Measurements from ENCODE around the gene GPR143. TPM values are rescaled to one million over a fixed set of nuclear protein-coding genes. Genes with fewer than 3 reads are reported as not detected.
"Not testable (repeated sequence)": the region's sequence is repeated elsewhere in the genome, so short reads cannot be mapped to it uniquely, and the experiment has no call there.

The GPR143 gene
- not detected for total RNA-seq

DNA sequence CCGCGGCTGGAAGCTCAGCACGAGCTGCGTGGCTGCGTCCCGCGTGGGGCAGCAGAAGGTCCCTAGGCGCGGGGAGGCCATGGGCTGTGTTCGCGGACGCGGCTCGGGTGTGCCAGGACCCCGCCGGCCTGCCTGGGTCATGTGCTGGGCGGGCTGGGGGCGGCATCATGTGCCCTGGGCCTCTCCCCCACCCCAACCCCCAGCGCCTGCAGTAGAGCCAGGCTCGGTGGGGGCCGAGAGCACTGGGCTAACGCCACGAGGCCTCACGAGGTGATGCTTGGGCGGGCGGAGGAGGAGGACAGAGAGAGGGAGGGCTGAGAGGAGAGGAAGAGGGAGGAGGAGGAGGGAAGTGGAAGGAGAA lies at the start of gene GPR143:
GPR143 (minus strand) TSS at position 111 of the 361 bp plus-strand sequence; CDS start at position 81, 30 bp downstream.
- no peak for DNase-seq
- H3K4me1 Mint-ChIP-seq = peaks cover 4% of the 10 kb centered on the region
- no peak within 1 kb of the TSS for H3K27ac Mint-ChIP-seq
- peaks cover 37% of the 10 kb centered on the region for H3K27me3 Mint-ChIP-seq
- H3K9me3 Mint-ChIP-seq = no peaks in the 10 kb centered on the region
- no peak within 1 kb of the TSS for H3K4me3 Mint-ChIP-seq
- H3K36me3 Mint-ChIP-seq = no peaks in the 10 kb centered on the region

- H3K36me3 Mint-ChIP-seq, H3K4me3 Mint-ChIP-seq, H3K9me3 Mint-ChIP-seq, DNase-seq, H3K27me3 Mint-ChIP-seq, H3K27ac Mint-ChIP-seq, H3K4me1 Mint-ChIP-seq: not testable (repeated sequence)
Measured at GRCh38 chrX:9811086-9811485, 45.4 kb upstream of the GPR143 start.

DNA sequence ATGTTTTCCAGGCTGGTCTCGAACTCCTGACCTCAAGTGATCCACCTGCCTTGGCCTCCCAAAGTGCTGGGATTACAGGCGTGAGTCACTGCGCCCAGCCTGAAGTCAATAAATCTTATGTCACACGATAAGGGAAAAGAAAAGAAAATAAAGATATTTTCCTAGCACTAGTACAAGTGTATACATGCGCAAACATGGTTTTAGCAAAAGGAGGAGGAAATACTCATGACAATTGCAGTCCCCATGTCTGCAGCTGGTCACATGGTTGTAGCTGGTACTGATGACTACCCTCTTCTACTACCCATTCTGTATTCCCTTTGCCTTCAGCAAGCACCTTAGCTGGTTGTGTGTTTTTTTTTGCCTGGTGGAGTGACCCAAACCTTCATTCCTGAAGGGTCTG lies 44.2 kb upstream of the GPR143 start:
- not testable (repeated sequence) for H3K4me1 Mint-ChIP-seq, H3K27me3 Mint-ChIP-seq, H3K9me3 Mint-ChIP-seq, H3K4me3 Mint-ChIP-seq, DNase-seq, H3K27ac Mint-ChIP-seq, H3K36me3 Mint-ChIP-seq

DNA sequence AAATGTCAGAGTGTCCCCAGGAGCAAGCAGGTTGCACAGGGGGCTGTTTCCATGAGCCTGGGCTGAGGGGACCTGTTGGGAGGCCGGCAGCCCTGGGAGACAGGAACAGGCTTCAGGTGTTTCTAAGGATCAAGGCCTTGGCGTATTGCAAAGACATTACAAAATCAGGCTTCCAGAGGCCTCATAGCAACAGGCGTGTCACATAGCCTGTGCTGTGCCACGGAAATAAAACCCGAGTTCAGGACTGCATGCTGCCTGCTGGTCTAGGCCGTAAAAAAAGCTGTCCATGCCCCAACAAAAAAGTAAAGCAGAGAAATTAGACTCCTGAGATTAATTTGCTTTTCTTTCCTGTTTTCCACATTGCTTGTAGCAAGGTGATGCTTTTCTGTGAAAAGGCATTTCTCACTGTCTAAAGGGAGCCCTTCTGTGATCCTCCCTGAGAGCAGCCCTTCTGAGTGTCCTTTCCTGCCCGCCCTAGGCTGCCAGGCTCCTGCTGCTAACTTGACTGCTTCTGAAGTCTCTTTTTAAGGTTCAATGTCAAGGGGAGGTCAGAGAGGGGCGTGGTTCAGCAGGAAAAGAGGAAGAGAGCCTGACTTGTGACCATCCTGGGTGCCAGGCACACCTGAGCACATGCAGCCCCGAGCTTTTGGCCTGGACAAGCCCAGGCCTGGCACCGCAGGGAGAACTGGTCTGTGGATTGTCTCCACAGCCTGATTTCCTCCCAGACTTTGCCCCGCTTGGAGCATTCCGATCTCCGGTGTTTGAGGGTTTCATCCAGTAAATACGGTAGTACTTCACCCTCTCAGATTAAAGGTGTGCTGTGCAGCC lies 41.9 kb upstream of the GPR143 start:
- Mint-ChIP-seq H3K9me3 (no peaks in the 10 kb centered on the region), H3K27ac (no peak overlapping the region), H3K27me3 (no peaks in the 10 kb centered on the region), H3K4me1 (no peaks in the 10 kb centered on the region), H3K36me3 (no peaks in the 10 kb centered on the region), H3K4me3 (no peak overlapping the region)
- DNase-seq = no peak

DNA sequence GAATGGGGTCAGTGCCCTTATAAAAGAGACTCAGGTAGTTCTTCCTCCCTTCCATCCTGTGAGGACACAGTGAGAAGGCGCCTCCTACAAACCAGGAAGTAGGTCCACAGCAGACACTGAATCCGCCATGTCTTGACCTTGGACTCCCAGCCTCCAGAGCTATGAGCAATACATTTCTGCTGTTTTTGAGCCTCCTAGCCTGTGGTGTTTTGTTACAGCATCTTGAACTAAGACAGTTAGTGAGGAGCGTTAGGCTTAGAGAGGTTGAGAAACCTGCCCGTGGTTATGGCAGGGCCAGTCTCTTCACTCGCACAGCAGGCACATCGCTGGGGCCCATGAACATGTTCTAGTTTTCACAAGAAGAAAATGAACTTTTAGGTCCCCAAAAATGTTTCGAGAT lies 40.3 kb upstream of the GPR143 start:
- H3K9me3 Mint-ChIP-seq = no peaks in the 10 kb centered on the region
- no peak overlapping the region for H3K4me3 Mint-ChIP-seq
- no peak overlapping the region for H3K27ac Mint-ChIP-seq
- H3K36me3 Mint-ChIP-seq = no peaks in the 10 kb centered on the region
- DNase-seq = no peak
- no peaks in the 10 kb centered on the region for H3K4me1 Mint-ChIP-seq
- no peaks in the 10 kb centered on the region for H3K27me3 Mint-ChIP-seq

DNA sequence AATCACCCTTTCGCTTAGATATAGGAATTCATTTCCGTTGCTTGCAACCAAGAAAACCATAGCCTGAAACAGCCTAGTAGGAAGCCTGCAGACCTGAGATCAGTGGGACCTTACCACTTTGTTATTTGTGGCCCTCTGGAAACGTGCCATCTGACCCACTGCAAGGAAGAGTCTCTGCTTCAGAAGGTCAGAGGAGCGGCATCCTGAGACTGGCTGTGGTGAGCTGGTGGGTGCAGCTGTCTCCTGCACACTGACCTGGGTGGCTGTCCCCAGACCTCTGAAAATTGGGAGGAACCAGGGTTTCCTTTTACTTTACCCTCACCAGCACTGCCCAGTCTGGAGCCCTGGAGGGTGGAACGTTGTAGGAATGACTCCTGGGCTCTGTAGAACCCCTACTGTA lies 38.8 kb upstream of the GPR143 start:
- Mint-ChIP-seq H3K9me3 (peaks cover 6% of the 10 kb centered on the region), H3K4me1 (no peaks in the 10 kb centered on the region), H3K4me3 (no peak overlapping the region), H3K27me3 (peaks cover 6% of the 10 kb centered on the region), H3K36me3 (peaks cover 2% of the 10 kb centered on the region), H3K27ac (no peak overlapping the region)
- DNase-seq = no peak

GRCh38 chrX:9802737-9803136 lies 37.1 kb upstream of the GPR143 start:
- H3K27me3 Mint-ChIP-seq = peaks cover 6% of the 10 kb centered on the region
- peaks cover 2% of the 10 kb centered on the region for H3K36me3 Mint-ChIP-seq
- H3K9me3 Mint-ChIP-seq = peaks cover 6% of the 10 kb centered on the region
- no peaks in the 10 kb centered on the region for H3K4me1 Mint-ChIP-seq
- H3K4me3 Mint-ChIP-seq = no peak overlapping the region
- DNase-seq = no peak
- H3K27ac Mint-ChIP-seq = no peak overlapping the region

DNA sequence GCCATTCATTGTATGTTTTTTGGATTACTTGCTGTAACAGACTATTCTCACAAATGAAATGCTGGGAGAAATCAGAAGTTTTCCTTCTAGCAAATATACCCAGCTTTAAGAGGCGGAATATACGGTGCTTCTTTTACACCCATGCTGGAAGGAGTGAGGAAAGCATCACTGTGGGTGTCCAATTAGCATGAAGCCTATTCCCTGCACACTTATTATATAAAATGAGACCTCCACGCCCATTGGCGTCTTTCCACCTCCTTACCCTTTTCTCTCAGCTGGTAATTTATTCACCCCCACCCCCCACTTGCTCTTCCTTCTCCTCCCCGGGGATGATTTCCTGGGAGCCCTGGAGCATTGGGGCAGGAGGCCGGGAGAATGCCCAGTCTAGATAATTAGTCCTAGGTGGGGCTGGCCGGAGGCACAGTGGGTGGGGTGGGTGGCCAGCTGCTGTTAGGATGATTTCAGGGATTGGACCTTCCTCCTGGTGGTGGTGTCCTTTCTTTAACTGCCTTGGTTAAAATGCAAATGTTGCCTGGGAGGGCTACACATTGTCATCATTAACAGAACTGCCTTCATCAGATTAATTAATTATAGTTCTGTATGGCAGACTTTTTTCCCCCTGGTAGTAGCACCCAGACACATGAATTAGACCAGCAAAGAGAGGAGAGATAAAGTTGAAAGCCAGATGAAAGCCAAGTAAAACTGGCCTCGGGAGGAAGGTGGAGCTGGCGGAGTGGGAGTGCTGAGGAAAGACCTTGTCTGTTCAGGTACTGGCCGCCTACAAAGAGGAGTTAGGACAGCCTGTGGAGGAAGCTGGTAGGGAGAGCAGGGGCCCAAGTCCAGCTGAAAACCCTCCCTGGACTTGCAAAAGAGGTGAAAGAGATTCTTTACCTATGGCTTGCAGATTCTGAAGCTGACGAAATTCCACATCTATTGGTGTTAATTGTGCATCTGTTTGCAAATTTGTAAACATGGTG lies 32.0 kb upstream of the GPR143 start:
- H3K9me3 Mint-ChIP-seq = peaks cover 12% of the 10 kb centered on the region
- no peak for DNase-seq
- H3K27me3 Mint-ChIP-seq = peaks cover 10% of the 10 kb centered on the region
- H3K27ac Mint-ChIP-seq = no peak overlapping the region
- no peaks in the 10 kb centered on the region for H3K4me1 Mint-ChIP-seq
- no peak overlapping the region for H3K4me3 Mint-ChIP-seq
- peaks cover 2% of the 10 kb centered on the region for H3K36me3 Mint-ChIP-seq

DNA sequence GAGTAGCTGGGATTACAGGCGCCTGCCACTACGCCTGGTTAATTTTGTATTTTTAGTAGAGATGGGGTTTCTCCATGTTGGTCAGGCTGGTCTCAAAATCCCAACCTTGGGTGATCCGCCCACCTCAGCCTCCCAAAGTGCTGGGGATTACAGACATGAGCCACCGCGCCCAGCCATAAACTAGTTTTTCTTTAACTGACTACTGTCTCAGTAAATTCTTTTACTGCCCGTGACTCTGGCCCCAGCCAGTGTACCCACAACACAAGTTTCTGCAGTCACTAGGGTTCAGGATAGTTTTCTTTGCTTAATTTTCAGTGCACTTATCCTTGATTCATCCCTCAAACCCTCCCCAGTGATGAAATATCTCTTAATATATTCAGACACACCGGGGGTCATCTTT lies 28.8 kb upstream of the GPR143 start:
- Mint-ChIP-seq H3K36me3 (no peaks in the 10 kb centered on the region), H3K9me3 (peaks cover 6% of the 10 kb centered on the region), H3K27me3 (peaks cover 4% of the 10 kb centered on the region), H3K4me1 (no peaks in the 10 kb centered on the region), H3K27ac (no peak overlapping the region), H3K4me3 (no peak overlapping the region)
- no peak for DNase-seq

- Mint-ChIP-seq H3K9me3 (peaks cover 6% of the 10 kb centered on the region), H3K27me3 (peaks cover 23% of the 10 kb centered on the region), H3K36me3 (no peaks in the 10 kb centered on the region), H3K27ac (no peak overlapping the region), H3K4me3 (no peak overlapping the region), H3K4me1 (no peaks in the 10 kb centered on the region)
- no peak for DNase-seq
Measured at GRCh38 chrX:9790866-9791265, 25.2 kb upstream of the GPR143 start.

- Mint-ChIP-seq H3K4me3 (no peak overlapping the region), H3K36me3 (no peaks in the 10 kb centered on the region), H3K27ac (no peak overlapping the region), H3K27me3 (peaks cover 26% of the 10 kb centered on the region), H3K4me1 (no peaks in the 10 kb centered on the region), H3K9me3 (no peaks in the 10 kb centered on the region)
- DNase-seq = no peak
Measured at GRCh38 chrX:9789555-9789954, 23.9 kb upstream of the GPR143 start.

- DNase-seq = no peak
- H3K27ac Mint-ChIP-seq = no peak overlapping the region
- no peaks in the 10 kb centered on the region for H3K36me3 Mint-ChIP-seq
- no peaks in the 10 kb centered on the region for H3K9me3 Mint-ChIP-seq
- peaks cover 33% of the 10 kb centered on the region for H3K27me3 Mint-ChIP-seq
- H3K4me1 Mint-ChIP-seq = no peaks in the 10 kb centered on the region
- no peak overlapping the region for H3K4me3 Mint-ChIP-seq
Measured at GRCh38 chrX:9788911-9789310, 23.3 kb upstream of the GPR143 start.

- peak overlapping the region; percentile 34 for H3K4me3 Mint-ChIP-seq
- H3K9me3 Mint-ChIP-seq = no peaks in the 10 kb centered on the region
- no peak overlapping the region for H3K27ac Mint-ChIP-seq
- no peak for DNase-seq
- peaks cover 37% of the 10 kb centered on the region for H3K27me3 Mint-ChIP-seq
- no peaks in the 10 kb centered on the region for H3K36me3 Mint-ChIP-seq
- no peaks in the 10 kb centered on the region for H3K4me1 Mint-ChIP-seq
Measured at GRCh38 chrX:9786798-9787635, 21.4 kb upstream of the GPR143 start.

- H3K27ac Mint-ChIP-seq = no peak within 1 kb of the TSS
- H3K36me3 Mint-ChIP-seq = no peaks in the 10 kb centered on the region
- H3K27me3 Mint-ChIP-seq = peaks cover 37% of the 10 kb centered on the region
- DNase-seq = no peak
- no peaks in the 10 kb centered on the region for H3K4me1 Mint-ChIP-seq
- H3K4me3 Mint-ChIP-seq = peak within 1 kb of the TSS; percentile 34
- no peaks in the 10 kb centered on the region for H3K9me3 Mint-ChIP-seq
Measured at GRCh38 chrX:9785944-9786797, 20.5 kb upstream of the GPR143 start, which contains the start of gene SHROOM2. Gene SHROOM2 (plus strand): TSS chrX:9786429. CDS start chrX:9786546, 117 bp downstream.
